GM18951 (cell line): ENCODE data around the gene GPR89B.
"Not testable (repeated sequence)": the region's sequence is repeated elsewhere in the genome, so short reads cannot be mapped to it uniquely, and the experiment has no call there.

ENCODE experiments used
- POLR2A ChIP-seq: IDR thresholded peaks from 4 replicates; pipeline ENCODE4 v1.6.1; 2011; ENCODE audit warnings: mild to moderate bottlenecking; ENCODE audit not compliant: insufficient read length, insufficient read depth; ENCODE audit errors: extremely low read depth
- in situ Hi-C: fragments of 300-500 bp; cut with MboI; formaldehyde crosslinking; loops from one replicate; pipeline ENCODE4 v1.12.0; 2022; ENCODE audit warnings: low sequenced_read_pairs, mixed read lengths, inconsistent platforms; ENCODE audit not compliant: unreplicated experiment

GPR89B gene

DNA sequence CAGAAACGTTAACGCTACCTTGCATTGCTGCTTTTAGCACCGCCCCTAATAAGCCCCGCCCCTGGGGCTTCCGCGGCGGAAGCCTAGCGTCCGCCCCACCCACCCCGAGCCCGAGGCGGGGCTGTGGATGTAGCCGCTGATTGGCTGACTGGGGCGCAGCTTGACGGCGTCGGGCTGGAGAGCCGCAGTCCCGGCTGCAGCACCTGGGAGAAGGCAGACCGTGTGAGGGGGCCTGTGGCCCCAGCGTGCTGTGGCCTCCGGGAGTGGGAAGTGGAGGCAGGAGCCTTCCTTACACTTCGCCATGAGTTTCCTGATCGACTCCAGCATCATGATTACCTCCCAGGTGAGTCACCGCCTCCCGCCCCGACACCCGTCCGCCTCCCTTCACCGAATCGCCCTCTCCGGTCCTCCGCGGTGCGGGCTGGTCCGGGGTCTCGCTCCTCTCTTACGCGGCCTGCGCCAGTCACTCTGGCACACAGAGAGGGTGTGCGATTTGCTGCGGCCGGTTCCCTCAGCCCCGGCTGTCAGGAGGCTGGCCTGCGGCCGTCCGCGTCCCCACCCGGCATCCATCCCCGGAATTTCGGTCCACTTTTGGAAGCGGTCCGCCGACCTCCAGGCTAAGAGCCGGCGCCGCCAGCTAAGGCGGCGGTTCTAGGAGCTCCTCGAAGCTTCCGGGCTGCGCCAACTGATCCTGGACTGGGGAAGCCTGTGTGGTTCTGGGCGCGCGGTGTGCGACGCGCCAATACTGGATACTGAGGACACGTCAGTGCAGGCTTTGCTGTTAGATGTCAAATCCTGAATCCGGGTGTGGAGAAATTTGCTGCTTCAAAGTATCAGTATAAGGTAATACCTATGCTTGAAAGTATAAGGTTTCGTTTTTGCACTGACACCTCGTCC, at the start of gene GPR89B:
Gene GPR89B (plus strand): TSS at position 185 of the 897 bp plus-strand sequence. CDS start 117 bp downstream, at position 302.
- in situ Hi-C loops: not testable (repeated sequence)
- peak; percentile 90 for TF ChIP-seq POLR2A

DNA sequence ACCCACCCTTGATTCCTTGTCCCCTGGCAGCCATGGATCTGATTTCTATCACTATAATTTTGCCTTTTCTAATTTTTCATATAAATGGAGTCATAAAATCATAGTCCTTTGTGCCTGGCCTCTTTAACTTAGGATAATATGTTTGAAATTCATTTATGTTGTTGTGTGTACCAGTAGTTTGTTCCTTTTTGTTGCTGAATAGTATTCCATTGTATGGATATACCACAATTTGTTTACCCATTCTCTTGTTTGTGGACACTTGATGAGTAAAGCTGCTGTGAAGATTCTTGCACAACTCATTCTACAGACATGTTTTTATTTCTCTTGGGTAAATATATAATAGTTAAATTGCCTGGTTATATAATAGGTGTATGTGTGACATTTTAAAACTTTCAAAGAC, 48.3 kb upstream of the GPR89B start:
- TF ChIP-seq POLR2A: no peak
- in situ Hi-C loops: loop anchor here (25.0 kb wide), 1 partner anchor 393 kb away; no protein-coding TSS in a partner anchor

DNA sequence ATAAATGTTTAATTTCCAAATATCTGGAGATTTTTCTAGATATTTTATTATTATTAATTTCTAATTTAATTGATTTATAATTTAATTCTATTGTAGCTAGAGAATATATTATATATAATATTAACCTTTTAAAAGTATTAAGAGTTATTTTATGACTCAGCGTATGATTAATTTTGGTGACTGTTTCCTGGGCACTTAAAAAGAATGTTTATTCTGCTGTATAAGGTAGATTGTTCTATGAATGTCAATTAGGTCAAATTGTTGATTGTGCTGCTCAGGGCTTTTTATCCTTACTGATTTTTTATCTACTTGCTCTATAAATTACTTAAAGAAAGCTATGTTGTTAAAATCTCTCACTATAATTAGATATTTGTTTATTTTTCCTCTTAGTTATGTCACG, 45.7 kb upstream of the GPR89B start:
- in situ Hi-C loops: loop anchor here (25.0 kb wide), 1 partner anchor 395 kb away; no protein-coding TSS in a partner anchor
- no peak for TF ChIP-seq POLR2A

DNA sequence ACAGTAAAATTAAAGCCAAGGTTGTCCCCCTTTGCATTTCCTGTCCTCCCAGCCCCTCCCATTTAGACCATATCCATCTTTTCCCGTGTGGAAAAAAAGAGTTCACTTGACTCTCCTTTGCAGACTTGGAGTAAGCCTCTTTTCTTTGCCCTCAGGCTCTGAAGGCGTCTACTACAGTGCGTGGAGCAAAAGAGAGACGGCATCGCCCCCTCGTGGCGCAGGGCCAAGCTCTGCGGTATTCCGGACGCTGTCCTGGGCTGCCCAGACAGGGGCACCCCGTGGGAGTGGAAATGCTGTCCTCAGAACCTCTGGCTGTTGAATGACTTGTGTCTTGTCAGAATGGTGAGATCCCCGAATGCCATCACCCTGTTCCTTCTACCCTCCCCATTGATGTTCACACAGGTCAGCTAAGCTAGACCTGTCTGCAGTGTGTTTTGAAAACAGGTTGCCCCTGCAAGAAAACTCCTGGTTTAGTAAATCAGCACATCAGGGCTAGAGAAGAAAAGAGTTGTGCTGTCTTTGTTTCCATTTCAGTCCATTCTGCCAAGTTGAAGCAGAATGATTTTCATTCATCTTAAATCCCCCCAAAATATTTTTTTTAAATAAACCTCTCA, 37.9 kb upstream of the GPR89B start:
- TF ChIP-seq POLR2A: no peak
- in situ Hi-C loops: loop anchor here (25.0 kb wide), 1 partner anchor 403 kb away; no protein-coding TSS in a partner anchor

DNA sequence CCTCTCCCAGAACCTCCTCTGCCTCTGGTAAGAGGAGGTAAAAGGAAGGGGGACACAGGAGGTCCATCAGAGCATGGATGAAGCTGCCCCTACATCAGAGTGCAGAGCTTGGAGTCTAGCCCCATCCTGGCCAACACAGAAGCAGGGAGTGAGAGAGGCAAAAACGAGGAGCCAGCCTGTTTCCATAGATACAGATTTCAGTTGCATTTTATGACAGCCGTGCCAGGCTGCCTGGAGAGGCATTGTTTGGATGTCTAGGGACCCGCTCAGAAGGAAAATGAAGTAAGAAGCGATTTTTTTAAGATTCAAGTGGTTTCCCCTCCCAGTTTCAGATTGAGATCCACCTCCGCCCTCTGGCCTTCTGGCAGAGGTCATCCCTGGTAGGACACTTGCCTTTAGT, 37.1 kb upstream of the GPR89B start:
- TF ChIP-seq POLR2A: no peak
- in situ Hi-C loops: loop anchor here (25.0 kb wide), 1 partner anchor 404 kb away; no protein-coding TSS in a partner anchor

DNA sequence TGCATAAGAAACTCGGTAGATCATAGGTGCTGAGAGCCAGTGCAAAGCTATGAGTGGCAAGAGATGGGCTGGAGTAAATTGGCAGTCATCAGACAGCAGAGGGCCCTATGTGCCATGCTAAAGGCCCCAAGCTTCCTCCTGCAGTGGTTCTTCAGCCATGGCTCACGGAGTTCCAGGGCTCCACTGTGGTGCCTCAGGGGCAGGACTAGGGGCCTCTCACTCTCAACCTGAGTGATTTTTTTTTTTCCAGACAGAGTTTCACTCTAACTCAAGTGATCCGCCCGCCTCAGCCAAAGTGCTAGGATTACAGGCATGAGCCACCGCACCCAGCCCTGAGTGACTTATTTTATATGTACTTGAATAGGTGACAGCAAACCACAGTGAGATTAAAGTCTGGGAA, 36.0 kb upstream of the GPR89B start:
- TF ChIP-seq POLR2A: no peak
- in situ Hi-C loops: loop anchor here (25.0 kb wide), 1 partner anchor 405 kb away; no protein-coding TSS in a partner anchor

DNA sequence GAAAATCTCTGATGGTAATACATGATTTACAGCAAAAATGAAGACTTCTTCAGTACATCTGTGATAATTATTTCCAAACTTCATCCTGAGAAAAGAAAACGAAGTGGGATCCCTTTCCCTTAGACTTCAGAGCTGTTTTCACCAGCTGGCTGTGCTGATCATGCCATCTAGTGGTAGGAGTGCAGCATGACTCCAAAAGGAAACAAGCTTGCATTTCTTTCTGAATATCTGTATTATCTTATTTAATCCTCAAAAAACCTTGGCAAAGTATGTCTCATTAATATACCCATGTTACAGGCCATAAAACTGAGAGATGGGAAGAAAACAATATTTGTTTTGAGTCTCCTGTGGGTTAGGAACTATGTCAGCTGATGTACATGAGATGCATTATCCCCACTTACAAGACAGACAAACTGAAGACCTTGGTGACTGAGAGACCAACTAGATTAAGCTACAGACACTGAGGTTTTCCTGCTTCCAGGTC, 35.4 kb upstream of the GPR89B start:
- in situ Hi-C loops: loop anchor here (25.0 kb wide), 1 partner anchor 405 kb away; no protein-coding TSS in a partner anchor
- TF ChIP-seq POLR2A: no peak

DNA sequence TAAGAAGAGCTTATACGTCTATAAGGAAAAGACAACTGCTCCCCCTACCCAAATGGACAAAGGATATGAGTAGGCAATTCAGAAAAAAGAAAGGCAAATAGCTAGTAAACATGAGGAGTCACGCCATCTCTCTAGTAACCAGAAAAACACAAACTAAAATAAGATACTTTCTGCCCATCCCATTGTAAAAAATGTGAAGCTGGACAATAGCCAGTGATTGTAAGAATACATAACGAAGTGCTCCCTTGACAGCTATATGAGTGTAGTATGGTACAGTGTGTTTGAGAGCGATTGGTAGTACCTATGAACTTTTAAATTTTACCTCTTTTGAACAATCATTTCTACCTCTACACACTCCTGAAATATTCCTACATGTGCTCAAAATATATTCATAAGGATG, 33.1 kb upstream of the GPR89B start:
- in situ Hi-C loops: loop anchor here (25.0 kb wide), 1 partner anchor 408 kb away; no protein-coding TSS in a partner anchor
- no peak for TF ChIP-seq POLR2A

DNA sequence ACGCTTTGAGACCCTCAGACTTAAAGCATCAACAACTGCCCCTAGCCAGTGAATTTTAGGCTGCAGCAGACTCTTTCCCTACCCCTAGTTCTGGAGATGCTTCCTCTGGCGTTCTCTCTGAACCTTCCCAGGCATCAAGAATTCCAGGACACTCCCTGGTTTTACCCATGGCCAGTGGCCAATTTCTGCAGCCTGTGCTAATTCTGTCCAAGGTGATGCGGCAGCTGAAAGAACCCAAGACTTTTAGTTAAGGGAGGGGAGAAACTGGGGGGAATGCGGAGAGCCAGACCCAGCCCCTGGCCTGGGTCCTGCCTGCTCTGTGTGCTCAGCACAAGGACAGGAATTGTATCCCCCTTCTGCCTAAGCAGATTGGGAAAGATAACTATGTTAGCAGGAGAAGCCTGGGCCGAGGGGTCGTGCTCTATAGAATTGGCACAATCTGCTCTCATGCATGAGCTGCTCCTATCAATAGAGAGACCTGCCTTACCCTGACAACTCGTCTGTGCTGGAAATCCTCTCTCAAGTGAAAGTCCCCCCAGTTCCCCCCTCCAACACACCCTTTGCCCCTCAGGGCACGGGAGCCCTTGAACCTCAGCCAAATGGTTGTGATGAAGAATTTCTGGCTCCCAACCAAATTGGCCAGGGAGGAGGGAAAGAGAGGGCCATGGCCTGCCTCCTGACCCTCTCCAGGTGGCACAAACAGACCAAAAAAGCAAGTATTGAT, 31.0 kb upstream of the GPR89B start:
- in situ Hi-C loops: loop anchor here (25.0 kb wide), 1 partner anchor 410 kb away; no protein-coding TSS in a partner anchor
- TF ChIP-seq POLR2A: no peak

DNA sequence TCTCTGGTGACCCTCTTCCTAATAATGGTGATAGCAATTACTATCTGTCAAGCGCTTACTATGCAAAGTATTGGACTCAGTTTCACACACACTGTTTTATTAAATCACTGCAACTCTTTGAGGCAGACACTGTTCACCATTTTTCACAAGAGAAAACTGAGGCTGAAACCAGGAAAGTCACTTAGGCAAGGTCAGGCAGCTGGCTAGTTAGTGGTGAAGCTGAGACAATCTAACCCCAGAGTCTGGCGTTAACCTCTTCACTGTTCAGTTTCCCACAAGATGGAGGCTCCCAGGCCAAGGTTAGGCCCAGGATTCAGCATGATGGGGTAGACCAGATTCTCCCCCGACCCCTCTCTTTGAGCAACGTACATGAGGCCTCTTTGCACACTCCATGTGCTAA, 30.4 kb upstream of the GPR89B start:
- no peak for TF ChIP-seq POLR2A
- in situ Hi-C loops: loop anchor here (25.0 kb wide), 1 partner anchor 410 kb away; no protein-coding TSS in a partner anchor

DNA sequence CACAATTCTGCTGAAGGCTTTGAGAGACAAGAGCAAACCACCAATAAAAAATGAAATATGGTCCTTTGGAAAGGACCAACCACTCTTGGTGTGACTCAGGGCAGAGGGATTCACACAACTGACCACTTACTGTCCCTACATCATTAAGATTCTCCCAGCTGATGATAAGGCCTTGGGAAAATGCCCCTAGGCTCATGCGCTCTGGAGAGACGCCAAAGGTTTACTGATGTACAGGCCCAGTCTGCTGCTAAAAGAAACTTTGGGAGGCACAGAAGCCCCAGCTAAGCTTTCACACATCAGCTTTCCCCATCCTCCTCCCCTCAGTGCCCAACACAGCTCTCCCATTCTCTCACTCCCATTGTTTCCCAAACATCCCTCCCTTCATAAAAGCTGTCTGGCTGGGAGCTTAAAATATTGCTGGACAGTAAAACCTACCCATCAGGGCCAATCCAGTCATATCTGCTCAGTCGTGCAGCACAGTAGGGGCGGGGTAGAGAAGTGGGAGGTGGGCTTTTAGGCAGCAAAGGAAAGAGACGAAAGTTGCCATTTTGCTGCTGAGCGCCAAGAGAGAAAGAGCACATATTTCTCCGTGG, 25.9 kb upstream of the GPR89B start, which contains the start of gene GJA8:
Gene GJA8 (plus strand): TSS at position 543 of the 593 bp plus-strand sequence. CDS start 5,161 bp downstream, outside the sequence.
- no peak for TF ChIP-seq POLR2A
- in situ Hi-C loops: no loop called here

DNA sequence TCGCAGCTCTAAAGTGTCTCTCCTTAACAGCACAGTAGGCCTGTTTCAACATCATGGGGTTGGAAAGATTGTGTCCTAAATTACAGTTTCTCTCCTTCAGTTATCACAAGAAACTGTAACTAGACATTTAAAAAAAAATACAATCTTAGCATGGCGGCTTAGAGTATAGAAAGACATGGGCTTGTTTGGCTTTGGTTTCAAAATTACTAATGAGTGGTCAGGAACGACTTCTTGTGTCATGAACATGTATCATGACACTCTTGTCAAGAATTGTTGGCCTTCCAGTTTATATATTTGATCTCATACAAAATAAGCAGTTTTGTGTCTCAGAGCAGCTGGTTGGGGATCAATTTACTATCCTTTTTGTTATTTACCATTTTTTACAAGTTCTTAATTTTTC, 23.5 kb upstream of the GPR89B start:
- in situ Hi-C loops: no loop called here
- TF ChIP-seq POLR2A: no peak

DNA sequence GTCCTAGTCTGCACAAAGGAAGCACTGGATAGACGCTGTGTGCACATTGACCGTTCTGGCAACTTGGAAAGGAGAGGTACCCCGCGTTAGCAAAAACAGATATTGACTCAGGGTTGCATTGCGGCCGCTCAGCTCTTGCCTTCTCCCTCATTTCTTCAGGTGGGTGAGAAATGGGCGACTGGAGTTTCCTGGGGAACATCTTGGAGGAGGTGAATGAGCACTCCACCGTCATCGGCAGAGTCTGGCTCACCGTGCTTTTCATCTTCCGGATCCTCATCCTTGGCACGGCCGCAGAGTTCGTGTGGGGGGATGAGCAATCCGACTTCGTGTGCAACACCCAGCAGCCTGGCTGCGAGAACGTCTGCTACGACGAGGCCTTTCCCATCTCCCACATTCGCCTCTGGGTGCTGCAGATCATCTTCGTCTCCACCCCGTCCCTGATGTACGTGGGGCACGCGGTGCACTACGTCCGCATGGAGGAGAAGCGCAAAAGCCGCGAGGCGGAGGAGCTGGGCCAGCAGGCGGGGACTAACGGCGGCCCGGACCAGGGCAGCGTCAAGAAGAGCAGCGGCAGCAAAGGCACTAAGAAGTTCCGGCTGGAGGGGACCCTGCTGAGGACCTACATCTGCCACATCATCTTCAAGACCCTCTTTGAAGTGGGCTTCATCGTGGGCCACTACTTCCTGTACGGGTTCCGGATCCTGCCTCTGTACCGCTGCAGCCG, 20.3 kb upstream of the GPR89B start:
- no peak for TF ChIP-seq POLR2A
- in situ Hi-C loops: no loop called here
